Chondrocyte (in vitro differentiated cells): Measurements from ENCODE around the gene PRR20G. TPM values are rescaled to one million over a fixed set of nuclear protein-coding genes. Genes with fewer than 3 reads are reported as not detected.

Experiments
- DNase-seq: peaks from one replicate; pipeline ENCODE4 v3.0.0; 2021; ENCODE audit warnings: mixed read lengths, low spot score
- H3K27ac Mint-ChIP-seq: one replicate; pipeline ENCODE4 v1.8.0; 2021; ENCODE audit warnings: mild to moderate bottlenecking, moderate library complexity, mixed read lengths; ENCODE audit not compliant: unreplicated experiment
- H3K27me3 Mint-ChIP-seq: 2 replicates; pipeline ENCODE4 v1.8.0; 2021; ENCODE audit warnings: low read depth, mixed read lengths
- H3K36me3 Mint-ChIP-seq: 2 replicates; pipeline ENCODE4 v1.8.0; 2021; ENCODE audit warnings: low read depth, mixed read lengths
- H3K4me1 Mint-ChIP-seq: 2 replicates; pipeline ENCODE4 v1.8.0; 2021; ENCODE audit warnings: low read depth, mild to moderate bottlenecking, mixed read lengths
- H3K4me3 Mint-ChIP-seq: one replicate; pipeline ENCODE4 v1.8.0; 2021; ENCODE audit warnings: mild to moderate bottlenecking, moderate library complexity, mixed read lengths; ENCODE audit not compliant: unreplicated experiment
- H3K9me3 Mint-ChIP-seq: 2 replicates; pipeline ENCODE4 v1.8.0; 2021; ENCODE audit warnings: low read depth, mixed read lengths
- total RNA-seq: library from RNA; stranded (reverse); gene quantifications from 3 replicates; pipeline ENCODE4 v1.2.1, GENCODE V29; 2021
- TF ChIP-seq, protein P1 (sequence below): fragments of 200-600 bp; sonication (generic); IDR thresholded peaks from 2 replicates; pipeline ENCODE4 v1.5.0; 2021; ENCODE audit warnings: antibody characterized with exemption, mild to moderate bottlenecking, moderate library complexity

The PRR20G gene
- total RNA-seq, 1 donor from 2014 or later = not detected

DNA sequence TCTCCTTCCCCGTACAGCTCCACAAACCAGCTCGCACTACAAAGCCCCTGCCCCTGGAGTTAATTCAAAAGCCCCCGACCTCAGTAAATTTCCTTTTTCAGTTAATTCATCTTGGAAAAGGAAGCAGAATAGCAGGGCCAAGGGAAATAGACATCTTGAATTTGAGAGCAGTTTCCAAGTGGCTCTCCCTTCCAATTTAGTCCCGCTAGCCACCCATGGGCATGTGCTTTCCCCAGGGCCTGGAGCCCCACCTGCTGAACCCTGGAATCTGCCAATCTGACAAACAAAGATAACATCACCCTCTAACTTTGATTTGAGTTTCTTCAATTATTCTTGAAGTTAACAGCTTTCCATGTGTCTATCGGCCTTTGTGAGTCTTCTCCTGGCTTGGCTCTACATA lies 31.7 kb downstream of the PRR20G start:
- Mint-ChIP-seq H3K4me3 (no peak overlapping the region), H3K27me3 (peaks cover 42% of the 10 kb centered on the region), H3K4me1 (no peaks in the 10 kb centered on the region), H3K36me3 (no peaks in the 10 kb centered on the region), H3K27ac (no peak overlapping the region), H3K9me3 (no peaks in the 10 kb centered on the region)
- TF ChIP-seq, protein P1, sequence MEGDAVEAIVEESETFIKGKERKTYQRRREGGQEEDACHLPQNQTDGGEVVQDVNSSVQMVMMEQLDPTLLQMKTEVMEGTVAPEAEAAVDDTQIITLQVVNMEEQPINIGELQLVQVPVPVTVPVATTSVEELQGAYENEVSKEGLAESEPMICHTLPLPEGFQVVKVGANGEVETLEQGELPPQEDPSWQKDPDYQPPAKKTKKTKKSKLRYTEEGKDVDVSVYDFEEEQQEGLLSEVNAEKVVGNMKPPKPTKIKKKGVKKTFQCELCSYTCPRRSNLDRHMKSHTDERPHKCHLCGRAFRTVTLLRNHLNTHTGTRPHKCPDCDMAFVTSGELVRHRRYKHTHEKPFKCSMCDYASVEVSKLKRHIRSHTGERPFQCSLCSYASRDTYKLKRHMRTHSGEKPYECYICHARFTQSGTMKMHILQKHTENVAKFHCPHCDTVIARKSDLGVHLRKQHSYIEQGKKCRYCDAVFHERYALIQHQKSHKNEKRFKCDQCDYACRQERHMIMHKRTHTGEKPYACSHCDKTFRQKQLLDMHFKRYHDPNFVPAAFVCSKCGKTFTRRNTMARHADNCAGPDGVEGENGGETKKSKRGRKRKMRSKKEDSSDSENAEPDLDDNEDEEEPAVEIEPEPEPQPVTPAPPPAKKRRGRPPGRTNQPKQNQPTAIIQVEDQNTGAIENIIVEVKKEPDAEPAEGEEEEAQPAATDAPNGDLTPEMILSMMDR = no peak
- no peak for DNase-seq

GRCh38 chr3:127255516-127255915 lies 32.3 kb downstream of the PRR20G start:
- no peaks in the 10 kb centered on the region for H3K4me1 Mint-ChIP-seq
- H3K27ac Mint-ChIP-seq = no peak overlapping the region
- H3K27me3 Mint-ChIP-seq = peaks cover 40% of the 10 kb centered on the region
- no peak for DNase-seq
- no peak overlapping the region for H3K4me3 Mint-ChIP-seq
- H3K36me3 Mint-ChIP-seq = no peaks in the 10 kb centered on the region
- no peaks in the 10 kb centered on the region for H3K9me3 Mint-ChIP-seq
- TF ChIP-seq, protein P1 = no peak

GRCh38 chr3:127254730-127255129 lies 33.1 kb downstream of the PRR20G start:
- peaks cover 37% of the 10 kb centered on the region for H3K27me3 Mint-ChIP-seq
- H3K27ac Mint-ChIP-seq = no peak overlapping the region
- H3K36me3 Mint-ChIP-seq = no peaks in the 10 kb centered on the region
- H3K4me3 Mint-ChIP-seq = no peak overlapping the region
- H3K9me3 Mint-ChIP-seq = peaks cover 1% of the 10 kb centered on the region
- DNase-seq = no peak
- TF ChIP-seq, protein P1 = peak; percentile 59
- H3K4me1 Mint-ChIP-seq = no peaks in the 10 kb centered on the region

GRCh38 chr3:127254033-127254644 lies 33.7 kb downstream of the PRR20G start:
- H3K27ac Mint-ChIP-seq = no peak overlapping the region
- TF ChIP-seq, protein P1 = no peak
- H3K27me3 Mint-ChIP-seq = peaks cover 33% of the 10 kb centered on the region
- no peak overlapping the region for H3K4me3 Mint-ChIP-seq
- H3K36me3 Mint-ChIP-seq = no peaks in the 10 kb centered on the region
- peaks cover 3% of the 10 kb centered on the region for H3K9me3 Mint-ChIP-seq
- DNase-seq = no peak
- H3K4me1 Mint-ChIP-seq = no peaks in the 10 kb centered on the region

GRCh38 chr3:127253491-127253890 lies 34.4 kb downstream of the PRR20G start:
- no peak for DNase-seq
- Mint-ChIP-seq H3K27me3 (peaks cover 33% of the 10 kb centered on the region), H3K4me3 (no peak overlapping the region), H3K4me1 (no peaks in the 10 kb centered on the region), H3K36me3 (no peaks in the 10 kb centered on the region), H3K27ac (no peak overlapping the region), H3K9me3 (peaks cover 5% of the 10 kb centered on the region)
- TF ChIP-seq, protein P1 = no peak
